ENCODE measurements around the gene CC2D2A. TPM values are rescaled to one million over a fixed set of nuclear protein-coding genes. Genes with fewer than 3 reads are reported as not detected.

The CC2D2A gene
- total RNA-seq, 1 experiment from 2014 or later, result 10.2 TPM

GRCh38 chr4:15510961-15511360, 41.3 kb downstream of the CC2D2A start:
- no peak for TF ChIP-seq PRRX2 (CRISPR knock-in tag; IDR thresholded peaks at IDR 0.05)
- TF ChIP-seq CTCF (IDR thresholded peaks at IDR 0.05), result no peak
- TF ChIP-seq, protein P1, sequence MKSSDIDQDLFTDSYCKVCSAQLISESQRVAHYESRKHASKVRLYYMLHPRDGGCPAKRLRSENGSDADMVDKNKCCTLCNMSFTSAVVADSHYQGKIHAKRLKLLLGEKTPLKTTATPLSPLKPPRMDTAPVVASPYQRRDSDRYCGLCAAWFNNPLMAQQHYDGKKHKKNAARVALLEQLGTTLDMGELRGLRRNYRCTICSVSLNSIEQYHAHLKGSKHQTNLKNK (CRISPR knock-in tag; IDR thresholded peaks at IDR 0.05), result no peak
- TF ChIP-seq, protein P2, sequence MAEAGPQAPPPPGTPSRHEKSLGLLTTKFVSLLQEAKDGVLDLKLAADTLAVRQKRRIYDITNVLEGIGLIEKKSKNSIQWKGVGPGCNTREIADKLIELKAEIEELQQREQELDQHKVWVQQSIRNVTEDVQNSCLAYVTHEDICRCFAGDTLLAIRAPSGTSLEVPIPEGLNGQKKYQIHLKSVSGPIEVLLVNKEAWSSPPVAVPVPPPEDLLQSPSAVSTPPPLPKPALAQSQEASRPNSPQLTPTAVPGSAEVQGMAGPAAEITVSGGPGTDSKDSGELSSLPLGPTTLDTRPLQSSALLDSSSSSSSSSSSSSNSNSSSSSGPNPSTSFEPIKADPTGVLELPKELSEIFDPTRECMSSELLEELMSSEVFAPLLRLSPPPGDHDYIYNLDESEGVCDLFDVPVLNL (CRISPR knock-in tag; IDR thresholded peaks at IDR 0.05; ENCODE audit: borderline replicate concordance, low read depth), result no peak
- no peak for TF ChIP-seq NR3C1 (CRISPR knock-in tag; conservative IDR thresholded peaks at IDR 0.05; ENCODE audit: low read depth)
- no peak for TF ChIP-seq FOXK1 (CRISPR knock-in tag; IDR thresholded peaks at IDR 0.05)
- no peak for TF ChIP-seq FOXP4 (CRISPR knock-in tag; IDR thresholded peaks at IDR 0.05)
- TF ChIP-seq, protein P3, sequence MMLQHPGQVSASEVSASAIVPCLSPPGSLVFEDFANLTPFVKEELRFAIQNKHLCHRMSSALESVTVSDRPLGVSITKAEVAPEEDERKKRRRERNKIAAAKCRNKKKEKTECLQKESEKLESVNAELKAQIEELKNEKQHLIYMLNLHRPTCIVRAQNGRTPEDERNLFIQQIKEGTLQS (CRISPR knock-in tag; conservative IDR thresholded peaks at IDR 0.05), result no peak
- TF ChIP-seq SOX15 (CRISPR knock-in tag; IDR thresholded peaks at IDR 0.05), result no peak
- TF ChIP-seq HMGXB4 (CRISPR knock-in tag; IDR thresholded peaks at IDR 0.05), result no peak
- TF ChIP-seq, protein P4, sequence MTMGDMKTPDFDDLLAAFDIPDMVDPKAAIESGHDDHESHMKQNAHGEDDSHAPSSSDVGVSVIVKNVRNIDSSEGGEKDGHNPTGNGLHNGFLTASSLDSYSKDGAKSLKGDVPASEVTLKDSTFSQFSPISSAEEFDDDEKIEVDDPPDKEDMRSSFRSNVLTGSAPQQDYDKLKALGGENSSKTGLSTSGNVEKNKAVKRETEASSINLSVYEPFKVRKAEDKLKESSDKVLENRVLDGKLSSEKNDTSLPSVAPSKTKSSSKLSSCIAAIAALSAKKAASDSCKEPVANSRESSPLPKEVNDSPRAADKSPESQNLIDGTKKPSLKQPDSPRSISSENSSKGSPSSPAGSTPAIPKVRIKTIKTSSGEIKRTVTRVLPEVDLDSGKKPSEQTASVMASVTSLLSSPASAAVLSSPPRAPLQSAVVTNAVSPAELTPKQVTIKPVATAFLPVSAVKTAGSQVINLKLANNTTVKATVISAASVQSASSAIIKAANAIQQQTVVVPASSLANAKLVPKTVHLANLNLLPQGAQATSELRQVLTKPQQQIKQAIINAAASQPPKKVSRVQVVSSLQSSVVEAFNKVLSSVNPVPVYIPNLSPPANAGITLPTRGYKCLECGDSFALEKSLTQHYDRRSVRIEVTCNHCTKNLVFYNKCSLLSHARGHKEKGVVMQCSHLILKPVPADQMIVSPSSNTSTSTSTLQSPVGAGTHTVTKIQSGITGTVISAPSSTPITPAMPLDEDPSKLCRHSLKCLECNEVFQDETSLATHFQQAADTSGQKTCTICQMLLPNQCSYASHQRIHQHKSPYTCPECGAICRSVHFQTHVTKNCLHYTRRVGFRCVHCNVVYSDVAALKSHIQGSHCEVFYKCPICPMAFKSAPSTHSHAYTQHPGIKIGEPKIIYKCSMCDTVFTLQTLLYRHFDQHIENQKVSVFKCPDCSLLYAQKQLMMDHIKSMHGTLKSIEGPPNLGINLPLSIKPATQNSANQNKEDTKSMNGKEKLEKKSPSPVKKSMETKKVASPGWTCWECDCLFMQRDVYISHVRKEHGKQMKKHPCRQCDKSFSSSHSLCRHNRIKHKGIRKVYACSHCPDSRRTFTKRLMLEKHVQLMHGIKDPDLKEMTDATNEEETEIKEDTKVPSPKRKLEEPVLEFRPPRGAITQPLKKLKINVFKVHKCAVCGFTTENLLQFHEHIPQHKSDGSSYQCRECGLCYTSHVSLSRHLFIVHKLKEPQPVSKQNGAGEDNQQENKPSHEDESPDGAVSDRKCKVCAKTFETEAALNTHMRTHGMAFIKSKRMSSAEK (CRISPR knock-in tag; IDR thresholded peaks at IDR 0.05; ENCODE audit: borderline replicate concordance), result no peak
- TF ChIP-seq, protein P5, sequence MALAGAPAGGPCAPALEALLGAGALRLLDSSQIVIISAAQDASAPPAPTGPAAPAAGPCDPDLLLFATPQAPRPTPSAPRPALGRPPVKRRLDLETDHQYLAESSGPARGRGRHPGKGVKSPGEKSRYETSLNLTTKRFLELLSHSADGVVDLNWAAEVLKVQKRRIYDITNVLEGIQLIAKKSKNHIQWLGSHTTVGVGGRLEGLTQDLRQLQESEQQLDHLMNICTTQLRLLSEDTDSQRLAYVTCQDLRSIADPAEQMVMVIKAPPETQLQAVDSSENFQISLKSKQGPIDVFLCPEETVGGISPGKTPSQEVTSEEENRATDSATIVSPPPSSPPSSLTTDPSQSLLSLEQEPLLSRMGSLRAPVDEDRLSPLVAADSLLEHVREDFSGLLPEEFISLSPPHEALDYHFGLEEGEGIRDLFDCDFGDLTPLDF (CRISPR knock-in tag; IDR thresholded peaks at IDR 0.05), result no peak
- TF ChIP-seq USF2 (CRISPR knock-in tag; IDR thresholded peaks at IDR 0.05), result no peak
- no peak for TF ChIP-seq NR2C2 (CRISPR knock-in tag; IDR thresholded peaks at IDR 0.05)
- Mint-ChIP-seq H3K27me3 (ENCODE audit: low read depth) (no peaks in the 10 kb centered on the region), H3K36me3 (peaks cover 8% of the 10 kb centered on the region), H3K9me3 (no peaks in the 10 kb centered on the region), H3K4me1 (peaks cover 2% of the 10 kb centered on the region), H3K27ac (no peak overlapping the region), H3K4me3 (no peak overlapping the region)
- CTCF ChIA-PET, result no interaction called here
- no peak for ATAC-seq
- no peak for DNase-seq (ENCODE audit: low spot score)
- POLR2A ChIA-PET, result no interaction called here

All from WTC11 (cell line).